ENCODE results near the gene CBX5. TPM values are rescaled to one million over a fixed set of nuclear protein-coding genes. Genes with fewer than 3 reads are reported as not detected.

Gene CBX5
- total RNA-seq, 1 donor from 2014 or later: 111 TPM

- peak overlapping the region; percentile 97 for H3K27ac Mint-ChIP-seq (ENCODE audit: unreplicated experiment)
- H3K27me3 Mint-ChIP-seq (ENCODE audit: low read depth, unreplicated experiment): no peaks in the 10 kb centered on the region
- Histone ChIP-seq H3K27ac (ENCODE audit: low read depth, low read length) (peak overlapping the region; percentile 67), H3K79me2 (ENCODE audit: insufficient read depth, low read length) (peaks cover 70% of the 10 kb centered on the region), H3K9me3 (ENCODE audit: insufficient read depth, low read depth, low read length) (no peaks in the 10 kb centered on the region), H3K27me3 (ENCODE audit: insufficient read depth, low read length) (no peaks in the 10 kb centered on the region), H3K9ac (ENCODE audit: low read length) (peak overlapping the region; percentile 63), H3K4me1 (ENCODE audit: insufficient read depth, low read length) (peaks cover 58% of the 10 kb centered on the region), H3K4me3 (ENCODE audit: insufficient read depth, low read depth, low read length) (no peak overlapping the region), H4K20me1 (ENCODE audit: insufficient read depth, low read length) (no peaks in the 10 kb centered on the region), H3K36me3 (ENCODE audit: insufficient read depth, low read length) (peaks cover 12% of the 10 kb centered on the region), H3K4me2 (ENCODE audit: low read length) (peak overlapping the region; percentile 73), H2AFZ (ENCODE audit: low read depth, low read length) (no peak overlapping the region)
- H3K4me1 Mint-ChIP-seq (ENCODE audit: low read depth, unreplicated experiment): peaks cover 42% of the 10 kb centered on the region
- H3K9me3 Mint-ChIP-seq (ENCODE audit: unreplicated experiment): no peaks in the 10 kb centered on the region
- no peaks in the 10 kb centered on the region for H3K36me3 Mint-ChIP-seq (ENCODE audit: low read depth, unreplicated experiment)
- no peak overlapping the region for H3K4me3 Mint-ChIP-seq (ENCODE audit: unreplicated experiment)
- FAIRE-seq (no peak), DNase-seq (ENCODE audit: low read depth) (no peak)
- no peak for TF ChIP-seq EZH2 (IDR thresholded peaks at IDR 0.05; ENCODE audit: insufficient read depth, low read length)
- TF ChIP-seq, protein P1, sequence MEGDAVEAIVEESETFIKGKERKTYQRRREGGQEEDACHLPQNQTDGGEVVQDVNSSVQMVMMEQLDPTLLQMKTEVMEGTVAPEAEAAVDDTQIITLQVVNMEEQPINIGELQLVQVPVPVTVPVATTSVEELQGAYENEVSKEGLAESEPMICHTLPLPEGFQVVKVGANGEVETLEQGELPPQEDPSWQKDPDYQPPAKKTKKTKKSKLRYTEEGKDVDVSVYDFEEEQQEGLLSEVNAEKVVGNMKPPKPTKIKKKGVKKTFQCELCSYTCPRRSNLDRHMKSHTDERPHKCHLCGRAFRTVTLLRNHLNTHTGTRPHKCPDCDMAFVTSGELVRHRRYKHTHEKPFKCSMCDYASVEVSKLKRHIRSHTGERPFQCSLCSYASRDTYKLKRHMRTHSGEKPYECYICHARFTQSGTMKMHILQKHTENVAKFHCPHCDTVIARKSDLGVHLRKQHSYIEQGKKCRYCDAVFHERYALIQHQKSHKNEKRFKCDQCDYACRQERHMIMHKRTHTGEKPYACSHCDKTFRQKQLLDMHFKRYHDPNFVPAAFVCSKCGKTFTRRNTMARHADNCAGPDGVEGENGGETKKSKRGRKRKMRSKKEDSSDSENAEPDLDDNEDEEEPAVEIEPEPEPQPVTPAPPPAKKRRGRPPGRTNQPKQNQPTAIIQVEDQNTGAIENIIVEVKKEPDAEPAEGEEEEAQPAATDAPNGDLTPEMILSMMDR (IDR thresholded peaks at IDR 0.05; ENCODE audit: insufficient read depth, low read depth, low read length): no peak
Observed at GRCh38 chr12:54261815-54262402, 18.0 kb downstream of the CBX5 start.

- peaks cover 69% of the 10 kb centered on the region for H3K79me2 ChIP-seq (ENCODE audit: insufficient read depth, low read length)
- peak overlapping the region; percentile 100 for H3K27ac Mint-ChIP-seq (ENCODE audit: unreplicated experiment)
- peak overlapping the region; percentile 56 for H3K4me3 ChIP-seq (ENCODE audit: insufficient read depth, low read depth, low read length)
- H3K27me3 Mint-ChIP-seq (ENCODE audit: low read depth, unreplicated experiment): no peaks in the 10 kb centered on the region
- no peaks in the 10 kb centered on the region for H3K27me3 ChIP-seq (ENCODE audit: insufficient read depth, low read length)
- peak overlapping the region; percentile 77 for H3K4me3 Mint-ChIP-seq (ENCODE audit: unreplicated experiment)
- H4K20me1 ChIP-seq (ENCODE audit: insufficient read depth, low read length): no peaks in the 10 kb centered on the region
- peaks cover 17% of the 10 kb centered on the region for H3K36me3 ChIP-seq (ENCODE audit: insufficient read depth, low read length)
- H2AFZ ChIP-seq (ENCODE audit: low read depth, low read length): peak overlapping the region; percentile 19
- FAIRE-seq: no peak
- peak overlapping the region; percentile 90 for H3K9ac ChIP-seq (ENCODE audit: low read length)
- no peaks in the 10 kb centered on the region for H3K9me3 ChIP-seq (ENCODE audit: insufficient read depth, low read depth, low read length)
- H3K9me3 Mint-ChIP-seq (ENCODE audit: unreplicated experiment): no peaks in the 10 kb centered on the region
- H3K36me3 Mint-ChIP-seq (ENCODE audit: low read depth, unreplicated experiment): no peaks in the 10 kb centered on the region
- peak; percentile 78 for DNase-seq (ENCODE audit: low read depth)
- peak overlapping the region; percentile 93 for H3K4me2 ChIP-seq (ENCODE audit: low read length)
- H3K4me1 ChIP-seq (ENCODE audit: insufficient read depth, low read length): peaks cover 58% of the 10 kb centered on the region
- TF ChIP-seq EZH2 (IDR thresholded peaks at IDR 0.05; ENCODE audit: insufficient read depth, low read length): no peak
- TF ChIP-seq, protein P1 (IDR thresholded peaks at IDR 0.05; ENCODE audit: insufficient read depth, low read depth, low read length): no peak
- H3K27ac ChIP-seq (ENCODE audit: low read depth, low read length): peak overlapping the region; percentile 97
- peaks cover 45% of the 10 kb centered on the region for H3K4me1 Mint-ChIP-seq (ENCODE audit: low read depth, unreplicated experiment)
Observed at GRCh38 chr12:54259194-54260011, 20.5 kb downstream of the CBX5 start.

Measured in astrocyte (in vitro differentiated cells and primary cell).